GM18505 (cell line): Measurements from ENCODE around the gene TRAPPC12.

ENCODE experiments used
- ATAC-seq: cut with Tn5 transposase; IDR thresholded peaks from one replicate; pipeline ENCODE4 v1.9.1; 2021; ENCODE audit not compliant: unreplicated experiment
- POLR2A ChIP-seq: IDR thresholded peaks from 4 replicates; pipeline ENCODE4 v1.6.1; 2011; ENCODE audit warnings: borderline replicate concordance; ENCODE audit not compliant: insufficient read depth, insufficient read length; ENCODE audit errors: extremely low read depth

The TRAPPC12 gene

GRCh38 chr2:3463186-3463835 is 83.8 kb downstream of the TRAPPC12 start:
- no peak for TF ChIP-seq POLR2A
- ATAC-seq, result no peak

- no peak for ATAC-seq
- no peak for TF ChIP-seq POLR2A
Measured at GRCh38 chr2:3463944-3464343, 84.5 kb downstream of the TRAPPC12 start.

- ATAC-seq, result no peak
- TF ChIP-seq POLR2A, result no peak
Measured at GRCh38 chr2:3464401-3465005, 85.0 kb downstream of the TRAPPC12 start.

GRCh38 chr2:3465328-3465727 is 85.8 kb downstream of the TRAPPC12 start:
- TF ChIP-seq POLR2A, result no peak
- no peak for ATAC-seq

GRCh38 chr2:3465844-3466481 is 86.5 kb downstream of the TRAPPC12 start:
- no peak for ATAC-seq
- no peak for TF ChIP-seq POLR2A

GRCh38 chr2:3466482-3466863 is 87.0 kb downstream of the TRAPPC12 start:
- TF ChIP-seq POLR2A, result no peak
- ATAC-seq, result no peak

GRCh38 chr2:3466966-3467365 is 87.5 kb downstream of the TRAPPC12 start:
- ATAC-seq, result no peak
- no peak for TF ChIP-seq POLR2A

GRCh38 chr2:3467654-3468053 is 88.2 kb downstream of the TRAPPC12 start:
- no peak for ATAC-seq
- no peak for TF ChIP-seq POLR2A

GRCh38 chr2:3468296-3468988 is 88.9 kb downstream of the TRAPPC12 start:
- TF ChIP-seq POLR2A, result no peak
- ATAC-seq, result no peak

GRCh38 chr2:3469486-3469885 is 90.0 kb downstream of the TRAPPC12 start:
- no peak for ATAC-seq

GRCh38 chr2:3470166-3470651 is 90.7 kb downstream of the TRAPPC12 start:
- ATAC-seq, result no peak
- no peak for TF ChIP-seq POLR2A

More at GRCh38 chr2:3469486-3469885, 90.0 kb downstream of the TRAPPC12 start:
- no peak for TF ChIP-seq POLR2A

GRCh38 chr2:3470856-3471737 is 91.6 kb downstream of the TRAPPC12 start:
- no peak for TF ChIP-seq POLR2A
- ATAC-seq, result no peak
